HG03558 (cell line): ENCODE data around the gene ACSS3.

Source experiments
- ATAC-seq: cut with Tn5 transposase; IDR thresholded peaks from one replicate; pipeline ENCODE4 v1.9.1; 2021; ENCODE audit warnings: moderate number of reproducible peaks; ENCODE audit not compliant: unreplicated experiment; ENCODE audit errors: extremely low read depth

ACSS3 gene

GRCh38 chr12:81211306-81211705, 133.4 kb downstream of the ACSS3 start:
- no peak for ATAC-seq

DNA sequence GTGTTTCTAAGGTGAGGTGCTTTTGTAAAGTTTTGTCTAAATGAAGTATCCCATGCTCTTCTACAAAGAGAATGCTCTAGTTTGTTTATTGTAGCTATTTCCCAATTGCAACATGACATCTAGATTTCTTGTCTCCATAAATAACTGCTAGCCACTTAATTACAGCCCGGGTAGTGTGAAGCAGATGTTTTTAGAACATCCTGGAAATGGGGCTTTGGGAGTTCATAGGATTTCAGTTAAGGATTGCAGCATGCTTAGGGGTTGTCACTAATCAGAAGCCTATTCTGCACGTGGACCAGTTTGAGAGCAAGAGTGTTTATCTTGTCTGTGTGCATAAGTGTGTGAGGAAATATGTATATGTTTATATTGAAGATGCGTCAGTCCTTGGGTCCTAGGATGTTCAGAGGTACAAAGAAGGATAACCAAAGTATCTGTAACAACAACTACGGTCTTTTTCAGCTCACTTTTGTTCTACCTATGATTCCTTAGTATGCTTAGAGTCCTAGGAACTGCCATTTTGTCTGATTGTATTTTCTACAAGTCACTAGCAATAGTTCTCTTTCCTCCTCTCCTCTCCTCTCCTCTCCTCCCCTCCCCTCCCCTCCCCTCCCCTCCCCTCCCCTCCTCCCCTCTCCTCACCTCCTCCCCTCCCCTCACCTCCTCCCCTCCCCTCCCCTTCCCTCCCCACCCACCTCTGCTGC, 135.3 kb downstream of the ACSS3 start:
- no peak for ATAC-seq

DNA sequence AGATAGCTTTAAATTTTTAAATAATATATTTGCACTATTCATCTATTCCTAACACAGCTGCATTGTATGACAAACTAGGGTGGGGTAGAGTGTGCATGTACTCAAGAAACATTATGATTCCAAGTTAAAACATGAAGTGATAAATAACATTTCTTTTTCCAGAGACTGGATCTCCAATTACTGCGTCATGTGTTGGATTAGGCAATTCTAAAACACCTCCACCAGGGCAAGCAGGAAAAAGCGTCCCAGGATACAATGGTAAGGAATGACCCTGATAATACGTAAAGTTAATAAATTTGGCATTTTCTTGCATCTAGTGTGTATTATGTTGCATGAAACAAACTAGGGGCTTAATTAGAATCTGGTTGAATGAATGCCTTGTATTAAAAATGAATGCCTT, 138.9 kb downstream of the ACSS3 start:
- no peak for ATAC-seq

DNA sequence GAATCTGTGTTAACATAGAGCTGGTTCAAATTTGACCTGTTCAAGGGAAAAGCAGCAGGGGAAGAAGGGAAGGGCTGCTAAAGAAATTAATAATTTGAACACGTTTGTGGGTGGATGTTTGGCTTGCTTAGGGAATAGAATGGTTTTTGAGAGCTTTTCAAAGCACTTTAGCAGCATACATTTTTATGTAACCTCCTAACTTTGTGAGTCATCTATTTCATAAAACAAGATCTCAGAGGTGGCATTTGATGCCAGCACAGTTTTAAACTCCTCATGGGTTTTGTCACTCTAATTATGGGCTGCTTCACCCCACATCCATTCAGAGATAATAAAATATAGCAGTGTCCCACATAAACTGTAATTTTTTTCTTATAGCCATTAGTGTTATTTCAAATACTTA, 143.8 kb downstream of the ACSS3 start:
- ATAC-seq: no peak

DNA sequence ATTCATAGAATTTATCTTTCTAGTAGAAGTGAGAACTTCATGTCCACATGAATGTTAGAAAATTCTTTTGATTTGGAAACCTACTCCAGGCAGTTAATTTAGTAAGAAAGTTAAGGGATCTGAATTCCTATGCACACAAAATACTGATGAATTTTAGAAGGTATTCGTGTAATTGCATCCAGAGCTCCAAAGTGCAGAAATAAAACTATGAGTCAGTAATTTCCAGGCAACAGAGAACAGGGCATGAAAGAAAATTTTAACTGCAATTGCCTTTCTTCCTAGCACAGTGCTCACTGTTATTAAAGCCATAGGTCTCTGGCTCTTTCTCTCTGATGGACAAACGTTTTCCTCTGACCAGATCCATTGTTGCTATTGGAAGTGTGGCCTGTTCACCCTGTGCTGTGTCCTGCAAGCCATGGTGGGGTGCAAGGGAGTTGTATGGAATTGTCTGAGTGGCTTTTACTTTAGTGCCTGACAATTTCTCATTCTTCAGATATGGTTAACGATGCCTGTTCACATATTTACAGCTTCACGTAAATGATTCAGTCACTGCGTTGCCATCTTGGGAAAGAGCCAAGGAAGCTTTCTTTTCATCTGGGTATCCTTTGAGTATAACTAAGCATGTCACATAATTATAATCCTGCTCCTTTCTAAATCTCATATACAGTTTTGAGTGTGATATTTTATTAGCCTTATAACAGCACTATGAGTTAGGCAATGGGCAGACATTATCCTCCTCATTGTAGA, 145.1 kb downstream of the ACSS3 start:
- ATAC-seq: no peak

DNA sequence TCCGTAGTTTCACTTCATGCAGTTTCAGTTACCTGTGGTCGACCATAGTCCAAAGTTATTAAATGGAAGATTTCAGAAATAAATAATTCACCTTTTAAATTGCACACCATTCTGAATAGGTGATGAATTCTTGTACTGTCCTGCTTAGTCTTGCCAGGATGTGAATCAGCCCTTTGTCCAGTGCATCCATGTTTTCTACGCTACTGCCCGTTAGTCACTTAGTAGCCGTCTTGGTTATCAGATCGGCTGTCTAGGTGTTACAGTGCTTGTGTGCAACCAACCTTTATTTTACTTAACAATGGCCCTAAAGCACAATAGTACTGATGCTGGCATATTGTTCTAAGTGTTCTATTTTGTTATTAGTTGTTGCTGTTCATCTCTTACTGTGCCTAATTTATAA, 146.7 kb downstream of the ACSS3 start:
- no peak for ATAC-seq

DNA sequence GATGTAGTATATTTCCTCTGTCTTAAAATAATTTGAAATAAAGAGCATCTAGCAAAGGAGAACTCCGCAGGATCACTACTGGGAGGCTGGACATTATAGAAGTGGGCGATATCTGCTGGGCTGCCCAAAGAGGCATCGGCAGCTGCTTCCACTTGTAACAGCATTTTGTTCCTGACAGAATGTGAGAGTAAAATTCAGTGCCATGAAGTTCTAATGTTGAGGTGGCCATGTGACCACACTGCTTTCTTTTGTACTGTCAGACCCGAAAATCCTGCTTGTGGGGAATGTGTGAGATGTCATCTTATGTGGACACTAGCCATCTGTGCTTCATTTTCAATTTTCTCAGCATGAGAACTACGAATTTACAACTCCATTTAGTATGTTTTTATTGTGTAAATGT, 151.9 kb downstream of the ACSS3 start:
- ATAC-seq: no peak

DNA sequence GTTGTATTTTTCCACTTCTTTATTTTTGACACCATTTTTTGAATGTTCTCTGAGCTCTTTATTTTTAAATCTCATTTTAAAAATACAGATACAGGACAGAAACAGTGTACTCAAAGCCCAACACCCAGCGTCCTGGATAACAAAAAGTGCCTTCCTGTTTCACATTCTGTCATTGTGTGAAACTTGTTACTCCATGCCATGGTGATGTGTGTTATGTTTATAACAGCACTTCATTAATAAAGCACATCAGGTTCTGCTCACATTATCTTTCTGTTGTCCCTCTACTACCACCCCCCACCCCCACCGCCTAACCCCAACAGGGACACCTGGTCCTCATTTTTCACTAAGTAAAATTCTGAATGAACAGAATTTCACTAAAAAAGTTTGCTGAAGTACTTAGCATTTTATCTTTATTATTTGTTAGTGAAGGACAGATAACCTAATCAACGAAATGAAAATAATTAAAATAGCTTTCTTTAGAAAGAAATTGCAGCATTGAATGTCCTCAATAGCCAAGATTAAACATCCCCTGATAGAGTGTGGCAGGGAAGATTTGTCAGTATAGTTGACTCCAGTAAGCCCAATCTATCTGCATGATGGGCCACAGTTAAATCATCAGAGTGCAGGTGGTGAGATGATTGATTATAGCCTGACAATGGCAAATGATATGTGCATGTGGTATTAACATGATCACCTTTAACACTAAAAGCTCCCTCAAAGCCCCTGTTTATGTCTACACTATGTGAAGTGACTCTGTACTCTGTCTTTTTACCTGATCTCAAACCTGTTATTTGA, 153.9 kb downstream of the ACSS3 start:
- ATAC-seq: no peak

DNA sequence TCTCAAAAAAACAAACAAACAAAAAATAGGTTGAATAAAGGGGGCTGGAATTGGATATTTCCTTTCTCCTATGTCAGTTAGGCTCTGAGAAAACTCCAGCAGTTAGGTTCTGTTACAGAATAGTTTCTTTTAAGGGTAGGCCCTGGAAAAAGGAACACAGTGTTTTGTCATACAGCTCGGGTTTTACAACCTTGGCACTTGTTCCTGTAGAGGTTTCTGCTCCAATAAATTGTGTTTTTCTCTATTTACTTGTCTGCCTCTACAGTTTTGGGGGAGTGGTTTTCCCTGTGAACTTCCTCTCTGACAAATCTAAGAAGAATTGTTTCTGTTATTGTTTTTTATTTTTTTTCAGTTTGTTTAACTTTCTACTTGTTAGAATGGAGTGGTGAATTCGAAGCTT, 167.6 kb downstream of the ACSS3 start:
- ATAC-seq: no peak

DNA sequence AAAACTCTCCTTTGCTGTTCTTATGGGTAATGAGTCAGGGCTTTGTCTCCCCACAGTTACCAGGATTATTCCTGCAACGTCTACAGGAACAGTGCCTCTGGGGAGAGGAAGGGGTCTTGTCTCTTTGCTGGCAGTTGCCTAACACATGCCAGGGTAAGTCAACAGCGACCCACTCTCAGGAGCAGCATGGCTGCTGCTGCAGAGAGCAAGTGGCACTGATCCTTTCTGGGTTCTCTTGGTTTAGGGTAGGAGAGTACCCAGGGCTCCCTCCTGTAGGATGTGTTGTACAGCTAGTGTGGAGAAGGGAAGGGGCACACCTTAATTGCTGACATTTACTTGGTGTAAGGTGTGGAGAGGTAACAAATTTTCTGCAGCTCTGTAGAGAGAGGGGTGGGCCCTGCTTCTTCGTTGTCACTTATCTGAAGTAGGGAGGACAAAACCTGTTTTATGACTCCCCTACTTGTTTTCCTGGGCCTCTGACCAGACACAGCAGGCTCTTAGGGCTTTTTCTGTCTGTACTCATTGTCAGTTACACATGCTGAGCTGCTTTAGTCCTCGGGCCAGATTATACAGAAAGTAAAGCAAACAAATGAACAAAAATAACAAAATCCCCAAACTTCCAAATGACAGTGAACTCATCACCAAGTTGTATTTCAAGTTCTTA, 168.2 kb downstream of the ACSS3 start:
- no peak for ATAC-seq

DNA sequence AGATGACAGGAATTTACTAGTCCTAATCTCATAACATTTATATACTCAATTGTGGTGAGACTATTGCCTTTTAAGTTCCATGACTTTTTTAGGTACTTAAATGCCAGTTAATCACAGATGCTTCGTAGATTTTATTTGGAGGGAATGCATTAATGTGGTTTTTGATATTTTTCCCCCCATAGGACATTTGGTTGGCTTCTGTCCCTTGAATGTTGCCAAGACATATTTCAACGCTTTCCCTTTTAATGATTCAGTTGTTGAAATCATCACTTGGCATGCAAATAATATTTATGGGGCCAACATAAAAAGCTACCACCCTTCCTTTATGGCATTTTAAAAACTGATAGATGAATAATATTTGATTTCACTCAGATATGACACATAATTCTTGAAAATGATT, 172.1 kb downstream of the ACSS3 start:
- no peak for ATAC-seq

GRCh38 chr12:81252228-81252627, 174.3 kb downstream of the ACSS3 start:
- no peak for ATAC-seq

DNA sequence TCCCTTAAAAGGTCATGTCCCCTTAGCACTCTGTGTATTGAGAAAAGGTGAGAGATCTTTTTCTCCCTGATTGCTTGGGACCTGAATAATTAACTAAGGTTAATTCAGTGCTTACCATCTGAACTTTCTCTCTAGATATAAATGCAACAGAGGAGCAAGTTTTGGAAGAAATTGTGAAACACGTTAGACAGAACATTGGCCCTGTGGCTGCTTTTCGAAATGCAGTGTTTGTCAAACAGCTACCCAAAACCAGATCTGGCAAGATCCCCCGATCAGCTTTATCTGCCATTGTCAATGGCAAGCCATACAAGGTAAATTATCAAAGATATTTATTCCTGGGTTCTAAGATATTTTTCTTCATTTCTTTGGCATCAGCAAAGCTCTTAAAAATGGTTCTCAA, 175.5 kb downstream of the ACSS3 start:
- ATAC-seq: no peak

DNA sequence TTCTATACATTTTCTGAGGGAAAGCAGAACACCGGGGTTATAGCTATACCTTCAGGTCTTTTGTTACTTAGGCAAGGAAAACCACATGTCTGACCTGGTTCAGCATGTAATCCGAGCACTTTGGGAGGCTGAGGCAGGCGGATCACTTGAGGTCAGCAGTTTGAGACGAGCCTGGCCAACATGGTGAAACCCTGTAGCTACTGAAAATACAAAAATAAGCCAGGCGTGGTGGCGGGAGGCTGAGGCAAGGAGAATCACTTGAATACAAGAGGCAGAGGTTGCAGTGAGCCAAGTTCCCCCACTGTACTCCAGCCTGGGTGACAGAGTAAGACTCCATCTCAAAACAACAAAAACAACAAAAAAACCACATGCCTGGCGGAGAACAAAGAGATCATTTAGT, 177.6 kb downstream of the ACSS3 start:
- no peak for ATAC-seq

DNA sequence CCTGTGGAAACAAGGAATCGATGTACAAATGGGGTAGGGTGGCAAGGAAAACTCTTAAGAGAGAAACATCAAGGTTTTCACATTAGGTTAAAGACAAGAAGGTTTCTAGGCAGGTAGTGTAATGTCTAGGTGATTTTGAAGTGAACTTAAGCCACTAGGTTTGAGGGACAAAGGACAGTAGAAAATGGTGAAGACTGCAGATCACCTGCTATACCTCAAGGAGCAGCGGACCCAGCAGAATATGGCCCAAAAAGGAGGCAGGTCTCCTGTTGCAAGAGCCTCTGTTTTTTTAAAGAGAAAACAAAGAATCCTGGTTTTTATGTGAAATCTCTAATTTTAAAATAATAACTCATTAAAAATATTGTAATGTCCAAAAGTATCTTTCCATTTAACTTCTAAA, 178.1 kb downstream of the ACSS3 start:
- no peak for ATAC-seq

GRCh38 chr12:81257947-81258551, 180.2 kb downstream of the ACSS3 start:
- ATAC-seq: no peak

GRCh38 chr12:81259360-81259759, 181.5 kb downstream of the ACSS3 start:
- no peak for ATAC-seq

- ATAC-seq: no peak
These were observed 183.8 kb downstream of the ACSS3 start for GRCh38 chr12:81261508-81262207.

DNA sequence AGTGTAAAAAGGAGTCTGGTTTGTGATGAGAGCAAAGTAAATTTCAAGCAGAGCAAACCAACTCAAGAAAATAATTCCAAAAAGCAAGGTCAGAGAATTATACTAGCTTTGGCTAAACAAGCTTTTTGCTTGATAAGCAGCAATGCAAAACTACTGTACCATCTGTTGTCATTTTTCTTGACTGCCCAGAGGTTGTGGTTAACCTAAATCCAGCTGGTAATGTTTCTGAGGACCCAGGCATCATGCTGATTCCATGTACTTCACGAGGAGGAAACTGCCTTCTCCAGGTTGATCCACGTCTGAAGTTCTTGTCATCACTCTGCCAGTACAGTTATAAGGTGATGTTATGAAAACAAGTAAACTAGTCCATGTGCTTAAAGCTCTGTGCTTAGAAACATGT, 185.2 kb downstream of the ACSS3 start:
- no peak for ATAC-seq

DNA sequence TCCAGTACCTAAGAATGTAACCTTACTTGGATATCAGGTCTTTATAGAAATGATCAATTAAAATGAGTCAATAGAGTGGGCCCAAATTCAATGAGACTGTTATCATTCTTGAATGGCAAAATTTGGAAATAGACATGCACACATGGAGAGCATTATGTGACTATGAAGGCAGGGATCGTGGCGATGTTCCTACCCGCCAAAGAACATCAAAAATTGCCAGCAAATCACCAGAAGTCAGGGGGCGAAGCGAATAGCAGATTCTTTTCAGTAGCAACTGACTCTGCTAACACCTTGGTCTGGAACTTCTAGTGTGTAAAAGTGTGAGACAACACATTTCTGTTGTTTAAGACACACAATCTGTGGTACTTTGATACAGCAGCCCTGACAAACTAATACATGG, 192.5 kb downstream of the ACSS3 start:
- no peak for ATAC-seq
